Amniotic epithelial cell (primary cell): ENCODE results near the gene DSCAM.

ENCODE experiments used
- DNase-seq: peaks from one replicate; pipeline ENCODE4 v3.0.0-alpha.2; 2010; ENCODE audit warnings: low read depth

Gene DSCAM

DNA sequence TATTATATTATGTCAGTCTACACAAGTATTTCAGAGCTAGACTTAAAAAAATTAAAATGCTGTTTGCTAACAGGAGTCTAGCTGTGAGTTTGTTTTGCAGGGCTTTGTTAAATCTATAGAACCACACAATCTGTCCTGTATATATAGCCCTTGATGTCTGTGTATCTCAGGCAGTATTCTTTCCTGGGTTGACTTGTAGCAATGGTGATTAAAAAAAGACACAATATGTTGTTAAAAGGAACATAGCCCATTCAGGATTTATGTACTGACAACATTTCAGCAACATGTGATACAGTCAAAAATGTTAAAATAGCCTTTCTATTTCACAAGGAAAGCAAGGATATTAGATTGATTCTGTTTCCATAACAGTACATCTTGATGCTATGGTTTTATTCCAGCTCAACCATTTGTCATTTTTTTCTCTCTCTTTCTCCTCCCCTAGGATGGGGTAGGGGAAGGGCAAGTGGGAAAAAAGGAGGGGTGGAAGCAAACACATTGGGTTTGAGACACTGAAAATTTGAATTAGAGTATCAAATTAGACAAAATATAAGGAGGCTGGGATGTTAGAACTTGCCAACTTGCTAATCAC, 139.2 kb downstream of the DSCAM start:
- DNase-seq, result no peak

DNA sequence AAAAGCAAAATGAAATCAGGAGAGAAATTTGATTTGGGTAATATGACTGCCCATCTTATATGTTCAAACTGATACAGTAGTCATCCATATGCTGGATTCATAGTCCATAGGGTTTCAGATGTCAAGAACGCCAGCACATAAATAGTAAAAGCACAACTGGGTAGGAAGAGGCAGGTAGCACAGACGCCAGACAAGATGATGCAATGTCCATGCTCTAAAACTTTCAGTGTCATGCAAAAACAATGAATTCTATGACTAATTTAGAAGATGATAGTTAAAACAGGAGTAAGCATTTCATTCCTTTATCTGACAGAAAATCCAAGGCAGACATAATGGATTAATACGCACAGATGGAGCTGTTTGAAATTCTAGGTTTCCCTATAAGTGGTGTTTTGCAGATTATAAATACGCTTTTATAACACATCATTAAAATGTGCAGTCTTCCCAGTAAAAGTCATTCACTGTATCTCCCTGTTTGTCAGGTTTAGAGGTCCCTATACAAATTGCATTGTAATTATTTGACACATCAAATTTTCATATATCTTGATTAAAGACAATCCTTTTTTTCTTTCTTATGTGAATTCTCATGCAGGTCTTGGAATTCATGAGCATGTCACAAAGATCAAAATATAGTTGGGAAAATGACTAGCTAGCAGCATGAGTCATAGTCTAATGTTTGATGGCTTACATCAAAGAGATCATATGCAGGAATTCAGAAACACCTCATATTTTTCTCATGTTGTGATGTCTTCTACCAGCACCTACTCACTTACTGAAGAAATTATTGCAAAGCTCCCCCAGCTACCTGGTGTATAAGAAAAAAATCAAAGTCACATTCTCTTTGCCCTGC, 139.9 kb downstream of the DSCAM start:
- DNase-seq, result no peak

DNA sequence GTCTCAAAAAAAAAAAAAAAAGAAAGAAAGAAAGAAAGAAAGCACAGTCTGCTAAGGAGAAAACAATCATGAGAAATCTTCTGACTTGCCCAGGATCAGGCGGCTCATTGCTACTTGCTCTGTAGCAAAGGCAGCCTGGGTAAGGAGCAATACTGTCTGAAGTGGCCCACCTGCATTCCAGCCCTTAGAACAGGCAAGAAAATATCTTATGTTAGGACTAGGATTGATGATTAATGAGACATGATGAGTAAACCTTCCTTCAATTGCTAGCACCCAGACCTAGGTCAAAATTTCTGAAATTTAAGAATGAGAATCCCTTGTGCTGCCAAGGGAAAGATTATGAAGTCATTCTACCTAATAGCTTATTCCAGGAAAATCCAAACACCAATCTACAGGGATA, 140.8 kb downstream of the DSCAM start:
- no peak for DNase-seq

DNA sequence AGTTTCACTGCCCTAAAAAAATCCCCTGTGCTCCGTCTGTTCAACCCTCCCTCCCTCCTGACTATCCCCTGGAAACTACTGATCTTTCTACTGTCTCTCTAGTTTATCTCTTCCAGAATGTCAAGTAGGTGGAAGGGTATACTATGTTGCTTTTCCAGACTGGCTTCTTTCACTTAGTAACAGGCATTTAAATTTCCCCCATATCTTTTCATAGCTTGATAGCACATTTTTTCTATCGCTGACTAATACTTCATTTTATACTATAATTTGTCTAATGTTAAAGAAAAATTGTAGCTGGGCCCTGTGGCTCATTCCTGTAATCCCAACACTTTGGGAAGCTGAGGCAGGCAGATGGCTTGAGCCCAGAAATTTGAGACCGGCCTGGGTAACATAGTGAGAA, 142.8 kb downstream of the DSCAM start:
- DNase-seq, result no peak

DNA sequence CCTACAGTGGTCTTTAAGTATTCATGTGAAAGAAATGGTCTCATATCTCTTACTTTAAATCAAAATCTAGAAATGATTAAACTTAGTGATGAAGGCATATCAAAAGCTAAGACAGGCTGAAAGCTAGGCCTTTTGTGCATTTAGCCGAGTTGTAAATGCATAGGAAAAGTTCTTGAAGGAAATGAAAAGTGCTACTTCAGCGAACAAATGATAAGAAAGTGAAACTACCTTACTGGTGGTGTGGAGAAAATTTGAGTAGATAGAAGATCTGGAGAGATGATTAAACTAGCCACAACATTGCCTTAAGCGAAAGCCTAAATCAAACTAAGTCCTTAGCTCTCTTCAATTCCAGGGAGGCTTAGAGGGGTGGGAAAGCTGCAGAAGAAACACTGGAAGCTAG, 147.6 kb downstream of the DSCAM start:
- no peak for DNase-seq

DNA sequence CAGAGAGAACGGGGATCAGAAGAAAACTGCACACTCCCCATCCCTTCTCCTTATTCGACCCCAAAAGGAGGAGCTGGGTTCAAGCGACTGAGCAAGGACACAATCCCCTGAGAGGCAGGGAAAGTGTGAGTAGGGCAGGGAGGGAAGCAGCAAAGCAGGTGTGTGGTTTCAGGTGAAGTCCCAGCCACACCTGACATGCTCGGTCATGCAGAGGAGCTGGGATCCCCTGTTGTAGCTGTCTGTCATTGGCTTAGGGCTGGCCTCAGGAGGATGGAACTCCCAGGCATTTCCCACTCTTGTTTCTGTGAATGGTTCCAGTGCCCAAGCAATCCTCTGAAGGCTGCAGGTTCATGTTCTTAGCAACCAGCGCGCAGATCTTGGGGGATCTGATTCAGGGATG, 150.7 kb downstream of the DSCAM start:
- DNase-seq, result no peak

DNA sequence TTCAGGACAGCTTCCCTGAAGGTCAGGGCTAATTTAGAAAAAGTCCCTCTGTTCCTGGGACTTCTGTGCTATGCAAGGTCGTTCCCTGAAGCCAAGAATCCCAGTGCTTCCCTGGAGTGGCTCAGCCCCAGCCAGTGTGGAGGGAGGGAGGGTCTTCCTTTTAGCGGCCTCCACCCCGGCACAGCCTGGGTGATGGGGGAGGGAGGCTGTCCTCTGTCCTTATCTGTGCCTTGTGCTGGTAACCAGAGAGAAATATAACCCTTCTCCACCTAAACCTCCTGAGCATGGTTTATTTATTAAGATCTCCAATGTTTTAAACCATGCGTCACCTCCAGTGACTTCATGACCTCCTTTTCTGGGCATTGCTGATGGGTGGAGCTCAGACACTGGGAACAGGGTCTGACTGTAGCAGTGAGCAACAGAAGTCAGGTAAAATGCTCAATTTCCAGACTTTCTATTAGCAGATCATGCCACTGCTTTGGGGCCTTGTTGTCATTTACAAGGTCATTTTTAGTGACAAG, 157.1 kb downstream of the DSCAM start:
- DNase-seq, result no peak

DNA sequence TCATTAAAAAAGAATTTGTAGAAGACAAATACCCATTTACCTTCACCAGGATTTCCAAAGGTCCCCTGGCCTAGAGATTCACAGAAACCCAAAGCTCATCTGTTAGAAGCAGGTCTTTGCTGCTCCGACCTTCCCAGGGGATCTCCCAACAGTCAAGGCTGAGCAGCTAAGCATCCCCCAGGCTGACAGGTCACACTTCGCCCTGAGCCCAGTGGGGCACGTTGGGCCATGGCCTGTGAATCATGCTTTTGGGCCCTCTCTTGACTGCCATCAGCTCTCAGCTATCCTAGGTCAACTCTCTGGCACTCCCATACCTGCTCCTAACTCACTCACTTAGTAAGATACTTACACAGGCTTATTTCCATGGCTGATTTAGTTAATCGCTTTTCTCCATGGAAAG, 157.7 kb downstream of the DSCAM start:
- no peak for DNase-seq

DNA sequence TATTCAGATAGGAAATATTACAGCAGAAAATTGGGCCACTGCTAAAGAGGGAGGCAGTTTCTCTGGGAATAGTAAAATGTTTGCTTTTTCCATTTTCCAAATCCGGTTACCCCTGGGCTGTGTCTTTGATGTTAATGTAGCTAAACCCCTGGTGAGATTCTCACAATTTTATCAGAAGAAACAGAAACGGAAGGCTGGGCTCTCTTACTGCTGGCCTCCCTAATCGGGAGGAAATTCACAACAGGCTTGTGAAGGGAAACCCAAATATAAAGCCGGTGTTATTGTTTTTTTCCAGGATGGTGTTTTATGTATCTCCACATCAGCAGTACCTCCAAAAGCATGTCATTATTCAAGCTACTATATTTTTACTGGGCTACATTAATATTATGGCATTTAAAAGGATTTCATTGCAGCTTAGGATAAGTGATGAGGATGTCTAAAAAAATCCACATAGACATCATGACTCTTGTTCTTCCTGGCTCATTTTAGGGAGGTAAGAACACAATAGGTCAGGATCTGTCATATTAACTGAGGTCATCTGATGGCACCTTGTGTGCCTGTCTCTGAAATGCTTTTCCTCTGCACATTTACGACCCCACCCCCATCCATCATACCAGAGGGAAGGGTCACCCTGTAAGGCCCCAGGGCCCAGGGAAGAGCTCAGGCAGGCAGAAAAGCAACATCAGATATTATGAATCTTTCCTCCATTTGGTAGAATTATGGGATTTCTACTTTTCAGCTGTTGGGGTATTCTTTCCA, 158.7 kb downstream of the DSCAM start:
- no peak for DNase-seq

DNA sequence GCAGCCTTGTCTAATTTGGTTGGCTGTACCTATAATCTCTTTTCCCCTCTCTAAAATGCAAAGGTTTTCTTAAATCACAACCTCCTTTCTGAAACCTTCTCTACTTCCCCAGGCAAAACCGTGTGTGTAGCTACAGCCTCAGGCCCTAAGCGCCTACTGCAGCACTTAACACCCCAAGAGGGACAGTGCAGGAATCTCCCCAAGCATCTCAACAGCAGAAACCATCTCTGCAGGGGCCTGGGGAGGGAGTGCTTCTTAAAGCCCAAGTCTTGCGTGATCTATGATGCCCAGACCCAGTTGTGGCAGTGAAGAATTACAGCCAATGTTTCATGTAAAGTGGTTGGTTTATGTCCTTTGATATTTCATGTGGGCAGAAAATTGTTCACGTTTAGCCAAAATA, 159.3 kb downstream of the DSCAM start:
- DNase-seq, result no peak

DNA sequence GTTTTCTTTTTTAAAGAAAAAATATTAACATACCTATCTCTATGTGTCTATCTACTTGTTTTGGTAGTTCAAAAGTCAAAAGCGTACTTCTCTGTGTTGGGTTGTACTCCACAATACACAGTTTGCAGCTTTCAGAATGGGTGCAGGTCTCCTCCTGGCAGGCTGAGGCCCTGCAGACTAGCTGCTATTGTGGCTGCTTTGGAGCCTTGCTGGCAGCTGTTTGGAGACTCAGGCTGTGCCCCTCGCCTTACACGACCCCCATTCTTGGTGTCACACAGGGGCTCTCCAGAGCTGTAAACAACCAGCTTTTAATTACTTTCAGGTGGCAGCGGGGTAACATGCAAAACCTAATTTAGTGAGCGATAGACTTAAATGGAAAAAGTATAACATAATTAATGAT, 160.4 kb downstream of the DSCAM start:
- no peak for DNase-seq

DNA sequence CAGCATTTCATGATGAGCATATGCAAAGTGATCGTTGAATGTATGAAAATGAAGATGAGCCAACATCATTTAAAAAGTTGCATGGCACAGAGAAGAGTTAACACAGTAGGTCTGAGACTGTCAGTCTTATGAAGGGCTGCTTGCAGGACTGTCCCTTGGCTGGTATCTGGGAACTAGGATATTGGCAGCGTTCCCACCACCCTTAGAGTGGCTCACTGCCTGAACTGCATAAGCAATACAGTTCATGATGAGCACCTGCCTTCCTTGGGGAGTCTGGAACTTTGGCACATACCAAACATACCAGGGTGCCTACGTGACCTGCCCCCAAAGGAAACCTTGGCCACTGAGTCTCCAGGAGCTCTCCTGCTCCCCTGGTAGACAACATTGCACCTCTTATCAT, 161.8 kb downstream of the DSCAM start:
- no peak for DNase-seq

DNA sequence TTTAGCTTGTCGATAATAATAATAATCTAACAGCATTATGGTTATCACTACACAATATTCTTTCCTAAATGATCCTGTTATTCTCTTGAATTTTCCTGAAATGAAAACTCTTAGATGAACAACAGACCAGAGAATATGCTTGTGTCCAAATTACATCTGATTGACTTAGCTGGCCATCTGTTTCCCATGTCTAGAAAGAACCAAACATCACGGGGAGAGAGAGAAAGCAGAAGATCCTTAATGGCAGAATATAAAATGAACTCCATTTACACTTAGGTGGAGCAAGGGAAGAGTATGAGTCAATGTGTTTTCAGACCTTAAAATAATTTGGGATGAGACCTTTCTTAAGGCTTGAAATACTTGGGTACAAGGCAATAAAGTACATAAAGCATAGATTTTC, 162.2 kb downstream of the DSCAM start:
- no peak for DNase-seq

DNA sequence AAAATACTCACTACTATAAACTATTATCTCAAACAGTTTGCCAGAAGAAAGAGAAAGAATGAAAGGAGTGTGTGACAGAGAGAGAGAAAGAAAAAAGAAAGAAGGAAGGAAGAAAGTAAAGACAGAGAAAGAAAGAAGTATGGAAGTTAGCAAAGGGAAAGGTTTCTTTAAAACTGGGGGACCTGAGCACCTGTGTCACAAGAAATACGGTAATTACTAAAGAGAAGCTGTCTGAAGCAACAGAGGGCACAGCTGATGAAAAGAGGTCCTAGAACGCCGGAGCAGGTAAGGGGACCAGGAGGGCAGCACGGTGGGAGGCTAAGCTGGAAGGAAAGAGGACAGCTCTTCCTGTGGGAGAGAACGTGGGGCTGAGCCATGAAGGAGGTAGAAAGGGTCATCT, 163.6 kb downstream of the DSCAM start:
- DNase-seq, result no peak

DNA sequence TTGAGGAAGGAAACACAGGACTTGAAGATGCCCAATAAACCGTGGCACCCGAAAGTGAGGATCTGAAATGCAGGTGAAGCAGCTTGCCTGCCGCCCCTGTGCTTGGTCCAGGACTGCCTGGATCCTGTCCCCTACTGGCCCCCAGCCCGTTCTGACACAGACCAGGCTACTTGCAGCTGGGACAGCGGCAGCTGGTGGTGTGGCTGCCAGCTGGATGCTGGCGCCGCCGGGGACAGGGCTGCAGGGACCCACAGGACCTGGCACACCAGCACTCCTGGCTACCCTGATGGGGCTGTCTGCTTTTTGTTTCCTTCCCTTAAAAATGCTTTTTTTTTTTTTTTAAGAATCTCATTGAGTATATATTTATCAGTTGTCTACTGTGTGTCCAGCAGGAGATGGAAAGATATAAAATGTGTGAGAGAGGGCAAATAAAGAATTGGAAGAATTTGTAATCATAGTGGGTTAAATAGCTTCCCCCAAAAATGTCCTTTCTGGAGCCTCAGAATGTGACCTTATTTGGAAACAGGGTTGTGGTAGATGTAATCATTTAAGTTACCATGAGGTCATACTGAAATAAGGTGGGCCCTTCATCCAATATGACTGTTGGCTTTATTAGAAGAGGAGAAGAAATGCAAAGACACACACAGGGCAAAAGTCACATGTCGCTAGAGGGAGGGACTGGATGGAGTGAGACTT, 165.6 kb downstream of the DSCAM start:
- no peak for DNase-seq

DNA sequence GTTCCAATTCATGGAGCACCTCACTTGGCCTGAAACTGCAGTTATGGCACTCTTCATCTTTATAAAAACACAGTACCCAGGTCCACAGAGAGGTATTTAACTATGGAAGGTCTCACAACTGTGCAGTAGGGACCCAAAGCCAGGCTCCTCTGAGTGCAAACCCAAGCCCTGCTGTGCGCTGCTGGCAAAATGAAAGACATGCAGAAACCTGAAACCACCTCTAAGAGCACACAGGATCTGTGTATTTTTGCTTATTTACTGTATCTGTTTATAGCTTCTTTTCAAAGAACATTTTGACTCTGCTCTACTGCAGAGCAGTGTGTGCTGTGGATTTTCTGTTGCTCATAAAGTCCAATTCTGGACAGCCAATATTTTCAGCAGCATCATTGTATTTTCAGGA, 166.6 kb downstream of the DSCAM start:
- no peak for DNase-seq

DNA sequence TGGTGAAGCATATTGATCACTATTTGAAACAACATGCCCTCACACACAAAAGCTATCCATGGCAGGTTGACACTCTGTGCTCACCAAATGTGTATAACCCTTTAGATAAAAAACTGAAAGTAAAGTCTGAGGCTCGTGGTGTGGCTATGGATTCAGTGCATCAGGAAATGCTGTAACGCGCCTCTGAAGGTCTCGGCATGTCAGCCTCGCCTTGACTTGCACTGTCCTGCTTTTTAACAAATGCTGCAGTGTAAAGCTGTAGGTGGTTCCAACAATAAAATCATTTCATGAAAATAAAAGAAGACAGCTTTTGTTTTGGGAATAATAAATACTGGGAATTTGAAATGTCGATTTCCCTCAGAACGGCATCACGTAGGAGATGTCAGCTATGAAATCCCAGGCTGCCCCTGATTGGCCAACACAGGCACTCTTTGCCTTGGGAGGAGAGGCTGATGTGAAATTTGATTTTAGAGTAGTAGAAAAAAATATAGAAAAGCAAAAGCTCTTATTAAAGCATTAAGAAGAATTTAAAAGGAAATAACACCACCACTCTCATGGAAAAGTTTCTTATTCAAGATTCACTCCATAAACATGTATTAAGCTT, 168.2 kb downstream of the DSCAM start:
- no peak for DNase-seq

DNA sequence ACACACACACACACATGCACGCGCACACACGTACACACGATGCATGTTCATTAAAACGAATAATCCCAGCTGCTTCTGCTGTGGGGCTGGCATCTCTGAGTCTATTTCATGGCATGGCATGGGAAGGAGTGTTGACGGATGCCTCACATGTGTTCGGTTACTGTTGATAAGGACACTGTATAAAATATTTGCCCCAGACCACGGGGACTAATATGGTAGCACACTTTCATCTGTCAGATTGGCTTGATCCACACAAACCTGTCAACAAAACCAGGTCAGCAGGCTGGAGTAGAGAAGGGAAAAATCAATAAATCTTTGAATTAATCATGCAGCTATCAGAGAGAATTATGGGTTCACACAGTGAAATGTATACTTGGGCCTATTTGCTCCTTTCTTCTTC, 171.9 kb downstream of the DSCAM start:
- no peak for DNase-seq

DNA sequence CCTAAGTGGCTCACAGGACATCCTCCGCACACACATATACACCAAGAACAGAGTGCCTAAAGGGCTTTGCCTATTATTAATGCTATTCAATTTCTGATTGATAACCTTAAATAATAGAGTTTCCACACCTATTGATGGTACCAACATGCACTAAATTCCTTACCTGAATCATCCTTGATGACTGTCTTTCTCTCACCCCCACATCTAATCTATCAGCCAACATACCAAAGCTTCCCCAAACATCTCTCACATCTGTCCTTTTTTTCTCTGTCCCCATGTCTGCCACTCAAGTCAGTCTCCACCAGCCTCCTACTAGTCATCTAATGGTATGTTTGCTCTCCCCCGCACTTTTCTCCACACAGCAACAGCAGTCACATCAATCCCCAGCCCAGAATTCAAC, 174.4 kb downstream of the DSCAM start:
- DNase-seq, result no peak

DNA sequence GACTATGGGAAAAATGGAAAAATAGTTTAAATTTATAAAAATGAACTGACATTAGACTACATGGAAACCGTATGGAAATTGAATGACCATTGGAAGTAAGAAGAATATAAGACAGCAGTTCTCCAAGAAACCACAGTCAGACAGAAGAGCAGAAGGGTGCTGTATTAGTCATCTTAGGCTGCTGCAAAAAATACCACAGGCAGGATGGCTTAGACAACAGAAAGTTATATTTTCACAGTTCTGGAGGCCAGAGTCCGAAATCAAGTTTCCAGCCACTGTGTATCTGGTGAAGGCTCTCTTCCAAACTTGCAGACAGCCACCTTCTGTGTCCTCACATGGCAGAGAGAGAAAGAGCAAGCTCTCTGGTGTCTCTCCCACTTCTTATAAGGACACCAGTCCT, 175.2 kb downstream of the DSCAM start:
- no peak for DNase-seq

DNA sequence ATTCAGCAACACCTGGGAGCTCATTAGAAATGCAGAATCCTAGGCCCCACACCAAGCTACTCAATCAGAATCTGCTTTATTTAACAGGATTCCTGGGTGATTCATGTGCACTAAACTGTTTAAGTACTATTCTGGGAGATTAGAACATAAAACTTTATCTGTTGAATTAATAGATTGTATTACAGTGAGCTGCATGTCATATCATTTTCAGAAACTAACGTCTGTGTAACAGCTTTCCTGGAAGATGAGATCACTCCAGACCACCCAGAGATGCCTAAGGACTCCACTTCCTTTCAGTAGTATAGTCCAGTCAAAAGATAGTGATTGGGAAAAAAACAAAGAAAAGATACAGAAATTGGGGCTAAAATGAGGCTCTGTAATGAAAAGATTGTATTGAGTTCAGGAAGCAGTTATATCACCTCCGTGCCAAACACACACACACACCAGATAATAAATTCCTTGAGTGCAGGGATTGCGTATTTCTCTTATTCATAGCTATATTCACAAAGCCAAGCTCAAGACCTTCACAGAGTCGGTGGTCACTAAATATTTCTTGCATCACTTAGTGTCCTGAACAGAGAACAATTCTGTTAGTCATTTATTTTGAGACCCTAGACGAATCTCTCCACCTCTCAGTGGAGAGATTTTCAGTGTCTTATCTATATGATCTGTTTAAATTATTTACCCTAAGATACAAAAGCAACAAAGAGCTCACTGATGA, 178.2 kb downstream of the DSCAM start:
- no peak for DNase-seq
